Activated naive CD4-positive, alpha-beta T cell treated with anti-CD3 and anti-CD28 coated beads, Interleukin-2, amount 50 U/mL, for 24 hours (primary cell): Measurements from ENCODE around the gene LRP11.
"Not testable (repeated sequence)": the region's sequence is repeated elsewhere in the genome, so short reads cannot be mapped to it uniquely, and the experiment has no call there.

Experiments used
- H3K27ac Mint-ChIP-seq: one replicate; pipeline ENCODE4 v1.8.0; 2021; ENCODE audit warnings: mild to moderate bottlenecking, mixed read lengths
- H3K27me3 Mint-ChIP-seq: one replicate; pipeline ENCODE4 v1.8.0; 2021; ENCODE audit warnings: mixed read lengths
- H3K36me3 Mint-ChIP-seq: one replicate; pipeline ENCODE4 v1.8.0; 2021; ENCODE audit warnings: mixed read lengths
- H3K4me1 Mint-ChIP-seq: one replicate; pipeline ENCODE4 v1.8.0; 2021; ENCODE audit warnings: mixed read lengths
- H3K4me3 Mint-ChIP-seq: one replicate; pipeline ENCODE4 v1.8.0; 2021; ENCODE audit warnings: mild to moderate bottlenecking, mixed read lengths
- H3K9me3 Mint-ChIP-seq: one replicate; pipeline ENCODE4 v1.8.0; 2021; ENCODE audit warnings: mixed read lengths

The LRP11 gene

DNA sequence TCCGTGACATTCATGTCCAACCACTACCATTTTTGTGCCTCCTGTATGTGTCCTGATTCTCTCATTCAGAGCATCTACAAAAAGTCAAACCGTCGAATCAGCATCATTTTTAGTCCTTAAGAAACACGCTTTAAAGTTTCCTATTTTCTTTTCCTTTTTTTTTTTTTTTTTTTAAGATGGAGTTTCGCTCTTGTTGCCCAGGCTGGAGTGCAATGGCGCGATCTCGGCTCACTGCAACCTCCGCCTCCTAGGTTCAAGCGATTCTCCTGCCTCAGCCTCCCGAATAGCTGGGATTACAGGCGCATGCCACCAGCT is 1.8 kb downstream of the LRP11 start:
- not testable (repeated sequence) for H3K9me3 Mint-ChIP-seq, H3K36me3 Mint-ChIP-seq, H3K4me1 Mint-ChIP-seq, H3K27ac Mint-ChIP-seq, H3K27me3 Mint-ChIP-seq
- H3K4me3 Mint-ChIP-seq: peak overlapping the region; percentile 39

DNA sequence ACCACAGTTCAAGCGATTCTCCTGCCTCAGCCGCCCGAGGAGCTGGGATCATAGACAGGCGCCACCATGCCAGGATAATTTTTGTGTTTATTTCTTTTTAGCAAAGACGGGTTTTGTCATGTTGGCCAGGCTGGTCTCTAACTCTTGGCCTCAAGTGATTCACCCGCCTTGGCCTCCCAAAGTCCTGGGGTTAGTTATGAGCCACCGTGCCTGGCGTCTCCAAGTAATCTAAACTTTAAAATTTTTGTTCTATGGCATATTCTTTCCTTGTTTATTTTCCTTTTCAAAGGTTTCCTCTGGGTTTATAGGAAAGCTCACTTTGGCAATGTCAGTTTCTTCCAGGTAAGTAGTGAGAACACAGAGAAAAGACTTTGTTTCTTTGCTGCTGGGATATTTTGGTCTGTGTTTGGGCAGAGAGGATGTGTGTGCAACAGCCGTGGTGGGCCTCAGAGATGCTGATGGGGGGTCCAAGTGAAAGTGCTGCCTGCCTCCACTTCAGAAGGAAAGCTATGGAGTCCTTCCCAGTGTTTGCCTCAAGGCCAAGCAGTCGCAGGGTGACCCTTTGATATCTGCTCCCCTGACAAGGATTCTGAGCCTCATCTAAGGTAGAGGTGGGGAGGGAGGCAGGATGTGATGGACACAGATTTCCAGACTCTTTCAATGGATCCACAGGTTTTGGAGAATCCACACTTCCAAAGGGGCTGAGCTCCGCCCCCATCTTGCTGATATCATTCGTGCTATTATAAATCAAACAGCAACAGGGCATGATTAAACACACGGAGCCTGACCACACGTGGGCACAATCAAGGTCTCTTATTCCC is 2.3 kb downstream of the LRP11 start:
- no peaks in the 10 kb centered on the region for H3K36me3 Mint-ChIP-seq
- H3K4me3 Mint-ChIP-seq: peak overlapping the region; percentile 39
- peaks cover 5% of the 10 kb centered on the region for H3K4me1 Mint-ChIP-seq
- no peak overlapping the region for H3K27ac Mint-ChIP-seq
- H3K9me3 Mint-ChIP-seq: no peaks in the 10 kb centered on the region
- H3K27me3 Mint-ChIP-seq: no peaks in the 10 kb centered on the region

DNA sequence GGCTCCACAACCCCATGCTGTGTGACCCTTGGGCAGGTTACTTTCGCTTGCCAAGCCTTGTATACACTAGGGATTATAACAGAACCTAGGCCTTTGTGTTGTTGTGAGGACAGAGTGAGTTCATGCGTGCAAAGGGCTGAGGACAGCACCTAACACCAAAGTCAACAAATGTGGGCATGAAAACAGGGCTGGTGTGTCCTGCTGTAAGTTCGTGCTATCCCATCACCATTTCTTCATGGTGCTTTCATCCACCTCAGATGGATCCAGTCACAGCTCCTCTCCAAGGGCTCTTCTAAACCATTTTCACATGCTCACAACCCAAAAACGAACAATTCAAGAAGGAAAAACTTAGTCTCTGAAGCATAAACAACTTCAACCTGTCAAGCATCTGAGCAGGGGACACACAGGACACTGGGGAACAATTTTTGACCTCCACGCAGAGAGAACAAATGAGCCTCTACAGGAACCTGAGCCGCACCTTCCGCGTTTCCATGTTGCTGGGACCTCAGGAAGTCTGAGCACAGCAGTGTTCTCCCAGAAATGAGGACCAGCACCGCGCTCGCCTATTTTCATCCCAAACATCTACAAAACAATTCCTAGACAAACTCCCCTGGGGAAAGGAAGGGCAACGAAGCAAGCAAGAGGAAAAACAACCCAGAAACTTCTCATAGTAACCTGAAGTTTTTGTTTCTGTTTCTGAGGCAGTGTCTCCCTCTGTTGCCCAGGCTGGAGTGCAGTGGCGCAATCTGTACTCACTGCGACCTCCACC is 3.1 kb downstream of the LRP11 start:
- Mint-ChIP-seq H3K27me3 (no peaks in the 10 kb centered on the region), H3K27ac (no peak overlapping the region), H3K4me1 (peaks cover 5% of the 10 kb centered on the region), H3K36me3 (no peaks in the 10 kb centered on the region), H3K9me3 (no peaks in the 10 kb centered on the region), H3K4me3 (peak overlapping the region; percentile 27)

DNA sequence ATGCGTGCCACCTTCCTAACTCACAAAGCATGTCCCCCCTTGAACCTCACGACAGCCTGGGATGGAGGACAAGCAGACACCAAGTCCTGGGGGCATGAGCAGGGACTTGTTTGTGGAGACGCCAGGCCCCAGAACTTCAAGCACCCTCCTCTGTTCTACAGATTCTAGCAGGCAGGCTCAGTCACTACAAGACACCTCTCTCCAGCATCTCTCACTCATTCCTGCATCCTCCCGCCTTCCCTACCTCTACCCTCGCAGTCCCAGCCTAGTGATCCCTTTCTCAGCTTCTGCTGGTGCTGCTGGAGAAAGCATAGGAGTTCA is 3.7 kb downstream of the LRP11 start:
- no peaks in the 10 kb centered on the region for H3K9me3 Mint-ChIP-seq
- H3K27ac Mint-ChIP-seq: no peak overlapping the region
- H3K36me3 Mint-ChIP-seq: no peaks in the 10 kb centered on the region
- no peak overlapping the region for H3K4me3 Mint-ChIP-seq
- H3K27me3 Mint-ChIP-seq: no peaks in the 10 kb centered on the region
- H3K4me1 Mint-ChIP-seq: peaks cover 5% of the 10 kb centered on the region

DNA sequence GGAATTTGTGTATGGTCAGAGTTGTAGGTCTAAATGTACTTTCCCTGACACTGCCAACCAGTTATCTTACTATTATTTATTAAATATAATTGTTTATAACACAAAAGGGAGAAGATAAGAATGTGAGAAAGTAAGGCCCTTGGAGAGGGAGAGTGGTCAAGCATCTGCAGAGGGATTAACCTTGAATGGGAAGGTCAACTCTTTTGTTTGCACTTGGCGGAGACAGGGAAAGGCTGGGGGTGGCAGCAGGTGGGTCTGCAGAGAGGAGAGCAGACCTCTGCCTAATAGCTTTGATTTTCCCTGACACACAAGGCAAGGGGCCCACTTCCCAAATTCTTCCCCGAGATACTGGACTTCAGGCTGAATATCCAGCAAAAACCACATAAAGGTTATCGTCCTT is 4.2 kb downstream of the LRP11 start:
- H3K27ac Mint-ChIP-seq: no peak overlapping the region
- no peaks in the 10 kb centered on the region for H3K36me3 Mint-ChIP-seq
- H3K27me3 Mint-ChIP-seq: no peaks in the 10 kb centered on the region
- no peak overlapping the region for H3K4me3 Mint-ChIP-seq
- no peaks in the 10 kb centered on the region for H3K9me3 Mint-ChIP-seq
- peaks cover 5% of the 10 kb centered on the region for H3K4me1 Mint-ChIP-seq

DNA sequence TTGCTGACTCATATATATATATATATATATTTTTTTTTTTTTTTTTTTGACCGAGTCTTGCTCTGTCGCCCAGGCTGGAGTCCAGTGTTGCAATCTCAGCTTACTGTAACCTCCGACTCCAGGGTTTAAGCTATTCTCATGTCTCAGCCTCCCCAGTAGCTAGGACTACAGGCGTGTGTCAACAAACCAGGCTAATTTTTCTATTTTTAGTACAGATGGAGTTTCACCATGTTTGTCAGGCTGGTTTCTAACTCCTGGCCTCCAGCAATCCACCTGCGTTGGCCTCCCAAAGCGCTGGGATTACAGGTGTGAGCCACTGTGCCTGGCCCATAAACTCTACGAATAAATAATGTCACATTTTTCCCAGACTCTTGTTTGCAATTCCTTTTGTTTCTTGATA is 4.8 kb downstream of the LRP11 start:
- H3K36me3 Mint-ChIP-seq: no peaks in the 10 kb centered on the region
- H3K9me3 Mint-ChIP-seq: no peaks in the 10 kb centered on the region
- H3K27me3 Mint-ChIP-seq: peaks cover 2% of the 10 kb centered on the region
- H3K27ac Mint-ChIP-seq: no peak overlapping the region
- no peak overlapping the region for H3K4me3 Mint-ChIP-seq
- H3K4me1 Mint-ChIP-seq: peaks cover 5% of the 10 kb centered on the region

DNA sequence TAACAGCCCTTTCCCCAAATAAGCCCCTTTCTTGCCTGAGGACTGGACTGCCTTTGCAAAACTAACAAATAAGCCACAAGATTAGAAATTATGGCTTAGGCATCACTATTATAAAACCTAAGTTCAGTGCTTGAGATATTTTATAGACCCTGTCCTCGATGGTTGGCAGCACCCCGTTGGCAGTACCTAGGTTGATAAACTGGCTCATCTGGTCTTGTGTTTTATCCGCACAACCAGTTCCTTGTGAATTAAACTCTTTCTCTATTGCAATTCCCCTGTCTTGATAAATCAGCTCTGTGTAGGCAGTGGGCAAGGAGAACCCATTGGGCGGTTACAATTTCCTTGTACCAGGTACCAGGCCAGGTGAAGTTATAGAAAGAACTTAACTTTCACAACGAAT is 6.6 kb downstream of the LRP11 start:
- Mint-ChIP-seq H3K36me3 (no peaks in the 10 kb centered on the region), H3K4me1 (no peaks in the 10 kb centered on the region), H3K27ac (no peak overlapping the region), H3K9me3 (no peaks in the 10 kb centered on the region), H3K4me3 (no peak overlapping the region), H3K27me3 (peaks cover 2% of the 10 kb centered on the region)

DNA sequence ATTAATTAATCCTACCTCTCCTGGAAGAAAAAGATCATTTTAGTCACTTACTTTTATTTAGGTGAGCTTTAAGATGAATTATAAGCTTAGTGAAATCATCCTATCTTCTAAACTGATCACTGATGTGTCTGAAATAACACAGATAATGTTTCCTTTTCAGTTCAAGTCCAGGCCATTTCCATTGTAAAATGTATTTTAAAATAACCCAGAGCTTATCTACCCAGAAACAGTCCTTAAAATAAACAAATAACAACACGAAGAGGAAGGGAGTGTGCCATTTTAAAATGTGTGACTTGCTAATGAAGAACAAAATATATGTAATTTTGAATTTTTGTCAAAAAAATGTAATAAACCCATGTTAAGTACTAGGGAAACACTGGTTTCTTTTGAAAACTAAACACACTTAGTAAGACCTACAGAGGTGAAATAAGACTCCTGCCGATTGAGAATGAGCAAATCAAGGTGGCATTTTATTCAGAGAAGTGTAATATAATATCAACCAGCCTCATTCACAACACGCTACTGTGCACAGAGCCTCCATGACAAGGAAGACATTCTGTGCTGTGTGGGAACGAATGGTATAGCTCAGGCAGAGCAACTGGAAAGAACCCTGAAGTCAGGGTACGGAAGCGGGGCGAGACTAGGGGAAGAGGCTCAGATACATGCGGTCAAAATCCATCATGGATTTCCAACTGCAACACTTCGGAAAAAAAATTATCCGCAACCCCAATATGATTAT is 7.7 kb downstream of the LRP11 start:
- no peaks in the 10 kb centered on the region for H3K9me3 Mint-ChIP-seq
- peaks cover 7% of the 10 kb centered on the region for H3K4me1 Mint-ChIP-seq
- H3K4me3 Mint-ChIP-seq: no peak overlapping the region
- H3K36me3 Mint-ChIP-seq: no peaks in the 10 kb centered on the region
- no peak overlapping the region for H3K27ac Mint-ChIP-seq
- peaks cover 2% of the 10 kb centered on the region for H3K27me3 Mint-ChIP-seq

DNA sequence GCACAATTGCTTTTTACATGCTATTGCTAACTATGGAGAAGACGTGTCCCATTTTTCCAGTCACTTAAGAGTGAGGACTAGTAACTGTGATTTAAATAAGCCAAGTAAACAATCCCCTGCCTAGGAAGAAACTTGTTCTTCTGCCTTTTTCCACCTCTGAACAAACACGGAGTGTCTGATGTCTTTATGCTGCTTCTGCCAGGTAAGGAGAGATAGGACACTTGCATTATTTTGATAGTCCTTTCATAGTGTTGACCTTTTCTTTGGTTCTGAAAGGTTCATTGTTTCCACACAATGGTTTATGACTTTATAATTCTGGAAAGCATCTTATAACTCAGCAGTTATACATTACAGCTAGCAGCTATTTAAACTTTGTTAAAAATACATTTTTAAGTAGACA is 8.4 kb downstream of the LRP11 start:
- peaks cover 7% of the 10 kb centered on the region for H3K4me1 Mint-ChIP-seq
- peaks cover 2% of the 10 kb centered on the region for H3K27me3 Mint-ChIP-seq
- H3K4me3 Mint-ChIP-seq: no peak overlapping the region
- H3K36me3 Mint-ChIP-seq: no peaks in the 10 kb centered on the region
- H3K9me3 Mint-ChIP-seq: no peaks in the 10 kb centered on the region
- no peak overlapping the region for H3K27ac Mint-ChIP-seq

DNA sequence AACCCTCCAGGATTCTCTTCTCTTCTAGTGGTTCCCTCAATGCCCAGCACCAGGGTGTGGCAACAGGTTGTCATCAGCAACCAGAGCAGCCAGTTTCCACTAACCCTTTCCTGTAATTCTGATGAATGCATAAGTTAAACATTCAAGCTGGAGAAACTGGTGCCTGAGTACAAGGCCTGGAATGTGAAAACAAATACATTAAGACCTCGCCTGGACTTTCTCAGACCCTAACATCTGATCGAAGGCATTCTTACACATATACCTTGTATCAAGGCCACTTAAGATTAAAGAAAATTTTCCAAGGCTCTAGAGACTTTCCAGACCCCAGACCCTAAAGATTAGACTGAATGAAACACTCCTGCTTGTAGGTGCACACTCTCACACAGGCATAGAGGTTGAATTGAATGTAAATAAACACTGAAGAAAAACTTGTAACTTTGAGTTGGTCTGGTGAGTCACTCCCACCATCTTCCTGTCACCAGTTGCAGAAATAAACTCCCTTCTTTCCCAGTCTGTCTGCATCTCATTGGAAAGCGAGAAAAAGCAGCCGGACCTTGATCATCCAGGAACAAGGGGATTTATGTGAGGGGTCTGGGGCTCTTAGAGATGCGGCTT is 9.0 kb downstream of the LRP11 start:
- H3K27ac Mint-ChIP-seq: no peak overlapping the region
- peaks cover 2% of the 10 kb centered on the region for H3K27me3 Mint-ChIP-seq
- H3K9me3 Mint-ChIP-seq: no peaks in the 10 kb centered on the region
- no peaks in the 10 kb centered on the region for H3K36me3 Mint-ChIP-seq
- no peak overlapping the region for H3K4me3 Mint-ChIP-seq
- peaks cover 7% of the 10 kb centered on the region for H3K4me1 Mint-ChIP-seq

DNA sequence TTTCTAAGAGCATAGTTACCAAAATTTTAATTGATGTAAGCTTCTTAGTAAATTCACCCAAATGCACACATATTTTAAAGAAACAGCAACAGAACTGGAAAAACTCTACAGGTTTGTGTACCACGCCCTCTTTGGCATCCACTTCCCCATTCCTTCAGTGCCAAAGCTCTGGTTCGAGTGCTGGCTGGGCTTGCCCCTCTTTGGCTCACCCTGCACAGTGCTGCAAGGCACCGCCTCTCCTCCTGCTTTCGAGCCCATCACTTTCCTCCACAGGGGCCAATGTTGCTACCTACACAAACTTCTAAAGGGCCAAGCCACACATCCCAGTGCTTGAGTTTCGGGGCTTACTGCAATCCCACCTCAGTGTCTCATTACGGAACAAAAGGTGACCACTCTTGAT is 9.6 kb downstream of the LRP11 start:
- Mint-ChIP-seq H3K4me3 (no peak overlapping the region), H3K36me3 (no peaks in the 10 kb centered on the region), H3K27me3 (peaks cover 2% of the 10 kb centered on the region), H3K27ac (no peak overlapping the region), H3K4me1 (peaks cover 7% of the 10 kb centered on the region), H3K9me3 (no peaks in the 10 kb centered on the region)

DNA sequence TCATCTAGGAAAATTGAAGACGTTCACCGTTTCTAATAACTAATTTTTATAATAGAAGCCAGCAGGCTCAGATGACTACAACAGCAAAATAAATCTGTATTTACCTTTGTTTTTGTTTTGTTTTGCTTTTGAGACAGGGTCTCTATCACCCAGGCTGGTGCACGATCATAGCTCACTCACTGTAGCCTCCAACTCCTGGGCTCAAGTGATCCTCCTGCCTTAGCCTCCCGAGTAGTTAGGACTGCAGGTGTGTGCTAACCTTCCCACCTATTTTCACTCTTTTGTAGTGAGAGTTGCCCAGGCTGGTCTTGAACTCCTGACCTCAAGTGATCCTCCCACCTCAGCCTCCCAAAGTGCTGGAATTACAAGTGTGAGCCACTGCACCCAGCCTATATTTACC is 10.1 kb downstream of the LRP11 start:
- not testable (repeated sequence) for H3K4me1 Mint-ChIP-seq, H3K9me3 Mint-ChIP-seq, H3K36me3 Mint-ChIP-seq, H3K27me3 Mint-ChIP-seq, H3K27ac Mint-ChIP-seq, H3K4me3 Mint-ChIP-seq

DNA sequence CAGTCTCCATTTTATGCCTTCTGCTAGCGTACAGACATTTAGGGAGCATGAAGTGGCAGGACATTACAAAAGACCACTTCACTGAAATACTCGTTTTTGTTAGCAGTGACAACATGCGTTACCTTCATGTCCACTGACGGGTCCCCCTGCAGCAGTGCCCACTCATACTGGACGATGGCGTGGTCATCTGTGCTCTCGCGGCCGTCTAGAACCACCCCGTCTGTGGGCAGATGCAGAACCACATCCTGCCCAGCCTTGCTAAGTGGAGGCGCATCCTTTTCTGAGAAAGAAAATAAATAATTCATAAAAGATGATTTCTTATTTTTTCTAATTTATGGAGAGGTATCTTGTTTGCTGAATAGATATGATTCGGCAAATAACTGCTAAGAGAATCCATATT is 11.3 kb downstream of the LRP11 start:
- no peaks in the 10 kb centered on the region for H3K9me3 Mint-ChIP-seq
- no peaks in the 10 kb centered on the region for H3K36me3 Mint-ChIP-seq
- H3K4me1 Mint-ChIP-seq: peaks cover 7% of the 10 kb centered on the region
- H3K27me3 Mint-ChIP-seq: peaks cover 2% of the 10 kb centered on the region
- H3K4me3 Mint-ChIP-seq: no peak overlapping the region
- no peak overlapping the region for H3K27ac Mint-ChIP-seq

DNA sequence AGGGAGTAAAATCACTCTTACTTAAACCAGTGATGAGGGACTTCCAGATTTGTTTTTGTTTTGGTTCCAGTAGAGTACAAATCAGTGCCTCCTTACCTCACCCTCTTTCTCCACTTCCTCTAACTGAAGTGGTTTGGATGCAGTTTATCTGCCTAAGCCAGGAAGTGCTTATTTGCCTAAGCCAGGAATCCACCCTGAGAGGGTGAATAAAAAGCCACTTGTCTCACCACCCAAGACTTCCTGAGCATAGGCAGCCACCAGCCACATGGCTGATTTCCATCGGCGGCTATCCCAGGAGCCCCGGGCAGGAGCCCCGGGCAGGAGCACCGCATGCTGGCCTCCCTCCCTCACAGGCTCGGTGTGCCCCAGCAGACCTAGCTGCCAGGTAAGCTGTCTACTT is 12.0 kb downstream of the LRP11 start:
- Mint-ChIP-seq H3K4me3 (no peak overlapping the region), H3K27me3 (peaks cover 2% of the 10 kb centered on the region), H3K9me3 (no peaks in the 10 kb centered on the region), H3K36me3 (no peaks in the 10 kb centered on the region), H3K27ac (no peak overlapping the region), H3K4me1 (peaks cover 7% of the 10 kb centered on the region)

DNA sequence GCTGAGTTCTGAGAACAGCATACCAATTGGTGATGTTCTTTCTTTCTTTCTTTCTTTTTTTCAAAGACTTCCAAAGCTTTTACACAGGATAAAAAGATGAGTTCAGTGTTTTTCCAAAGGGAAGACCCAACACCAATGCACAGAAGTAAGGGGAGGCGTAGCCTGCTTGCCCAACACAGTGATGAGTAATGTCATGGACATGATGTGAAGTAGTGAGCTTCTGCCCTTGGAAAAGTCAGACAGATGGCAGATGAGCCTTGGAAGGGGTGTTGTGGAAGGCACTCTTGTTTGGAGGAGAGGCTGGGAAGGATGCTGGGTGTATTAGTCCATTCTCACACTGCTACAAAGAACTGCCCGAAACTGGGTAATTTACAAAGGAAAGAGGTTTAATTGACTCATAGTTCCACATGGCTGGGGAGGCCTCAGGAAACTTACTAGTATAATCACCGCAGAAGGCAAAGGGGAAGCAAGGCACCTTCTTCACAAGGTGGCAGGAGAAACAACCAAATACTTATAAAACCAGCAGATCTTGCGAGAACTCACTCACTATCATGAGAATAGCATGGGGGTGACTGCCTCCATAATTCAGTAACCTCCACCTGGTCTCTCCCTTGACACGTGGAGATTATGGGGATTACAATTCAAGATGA is 12.6 kb downstream of the LRP11 start:
- Mint-ChIP-seq H3K9me3 (no peaks in the 10 kb centered on the region), H3K27ac (no peak overlapping the region), H3K4me1 (peaks cover 7% of the 10 kb centered on the region), H3K36me3 (no peaks in the 10 kb centered on the region), H3K4me3 (no peak overlapping the region), H3K27me3 (peaks cover 2% of the 10 kb centered on the region)
